GM18868 (cell line): ENCODE measurements around the gene TTBK1.

Source experiments
- ATAC-seq: cut with Tn5 transposase; IDR thresholded peaks from one replicate; pipeline ENCODE4 v1.9.1; 2021; ENCODE audit warnings: mild to moderate bottlenecking, moderate library complexity; ENCODE audit not compliant: unreplicated experiment

The TTBK1 gene

DNA sequence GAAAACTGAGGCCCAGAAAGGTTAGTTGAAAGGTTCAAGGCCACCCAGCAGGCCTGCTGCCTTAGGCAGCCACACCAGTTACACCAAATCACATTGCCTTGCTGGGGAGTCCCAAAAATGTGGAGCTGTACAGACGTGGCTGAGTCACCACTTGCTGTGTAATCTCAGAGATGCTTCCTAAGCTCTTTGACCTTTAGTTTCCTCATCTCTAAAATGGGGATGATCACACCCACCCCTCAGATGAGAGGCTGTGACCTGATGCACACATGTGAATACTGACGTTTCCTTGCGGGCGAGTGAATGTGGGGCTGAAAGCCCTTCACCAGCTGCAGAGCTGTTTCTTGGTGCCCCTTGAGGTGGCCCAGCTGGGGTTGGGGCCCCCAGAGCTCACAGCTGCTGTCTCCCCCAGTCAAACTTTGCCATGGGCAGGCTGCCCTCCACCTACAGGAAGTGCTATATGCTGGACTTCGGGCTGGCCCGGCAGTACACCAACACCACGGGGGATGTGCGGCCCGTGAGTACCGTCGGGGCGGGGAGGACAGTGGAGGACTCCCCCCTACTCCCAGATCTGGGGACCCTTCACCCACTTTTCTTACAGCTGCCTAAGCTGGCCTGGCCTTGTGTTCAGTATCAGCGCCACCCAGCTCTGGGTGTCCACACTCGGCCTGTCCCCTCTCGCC, 11.0 kb downstream of the TTBK1 start:
- ATAC-seq, result no peak

DNA sequence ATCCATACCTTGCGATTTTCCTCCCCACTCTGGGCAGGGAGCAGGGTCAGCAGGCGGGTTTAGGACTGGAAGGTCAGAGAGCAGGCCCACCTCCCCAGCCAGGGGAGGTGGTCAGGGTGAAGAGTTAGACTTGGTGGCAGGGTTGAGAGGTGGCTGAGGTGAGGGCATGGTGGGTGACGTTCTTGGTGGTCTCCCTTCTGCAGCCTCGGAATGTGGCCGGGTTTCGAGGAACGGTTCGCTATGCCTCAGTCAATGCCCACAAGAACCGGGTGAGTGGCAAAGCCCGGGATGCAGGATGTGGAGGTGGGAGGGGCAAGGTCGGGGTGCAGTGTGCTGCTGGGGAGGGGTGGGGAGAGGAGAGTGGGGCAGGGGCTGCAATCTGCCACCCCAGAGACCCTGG, 11.6 kb downstream of the TTBK1 start:
- no peak for ATAC-seq

DNA sequence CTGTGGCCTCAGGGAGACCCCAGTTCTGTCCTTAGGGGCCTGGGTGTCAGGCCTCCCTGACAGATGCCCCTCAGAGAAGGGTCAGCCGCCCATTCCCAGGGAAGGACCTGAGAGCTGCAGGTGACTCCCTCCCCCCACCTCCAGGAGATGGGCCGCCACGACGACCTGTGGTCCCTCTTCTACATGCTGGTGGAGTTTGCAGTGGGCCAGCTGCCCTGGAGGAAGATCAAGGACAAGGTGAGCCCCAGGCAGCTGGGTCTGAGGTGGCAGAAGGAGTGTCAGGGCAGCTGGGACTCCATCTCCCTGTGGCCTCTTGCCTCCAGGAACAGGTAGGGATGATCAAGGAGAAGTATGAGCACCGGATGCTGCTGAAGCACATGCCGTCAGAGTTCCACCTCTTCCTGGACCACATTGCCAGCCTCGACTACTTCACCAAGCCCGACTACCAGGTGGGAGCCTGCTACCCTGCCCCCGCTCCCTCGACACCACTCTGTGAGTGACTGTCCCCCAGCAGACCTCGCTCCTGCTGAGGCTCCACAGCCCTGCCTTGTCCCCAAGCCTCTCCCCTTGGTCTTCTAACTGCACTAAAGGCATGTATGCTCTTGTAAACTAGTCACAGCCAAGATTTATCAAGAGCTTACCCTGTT, 12.2 kb downstream of the TTBK1 start:
- no peak for ATAC-seq

GRCh38 chr6:43256670-43257366, 13.5 kb downstream of the TTBK1 start:
- ATAC-seq, result no peak

DNA sequence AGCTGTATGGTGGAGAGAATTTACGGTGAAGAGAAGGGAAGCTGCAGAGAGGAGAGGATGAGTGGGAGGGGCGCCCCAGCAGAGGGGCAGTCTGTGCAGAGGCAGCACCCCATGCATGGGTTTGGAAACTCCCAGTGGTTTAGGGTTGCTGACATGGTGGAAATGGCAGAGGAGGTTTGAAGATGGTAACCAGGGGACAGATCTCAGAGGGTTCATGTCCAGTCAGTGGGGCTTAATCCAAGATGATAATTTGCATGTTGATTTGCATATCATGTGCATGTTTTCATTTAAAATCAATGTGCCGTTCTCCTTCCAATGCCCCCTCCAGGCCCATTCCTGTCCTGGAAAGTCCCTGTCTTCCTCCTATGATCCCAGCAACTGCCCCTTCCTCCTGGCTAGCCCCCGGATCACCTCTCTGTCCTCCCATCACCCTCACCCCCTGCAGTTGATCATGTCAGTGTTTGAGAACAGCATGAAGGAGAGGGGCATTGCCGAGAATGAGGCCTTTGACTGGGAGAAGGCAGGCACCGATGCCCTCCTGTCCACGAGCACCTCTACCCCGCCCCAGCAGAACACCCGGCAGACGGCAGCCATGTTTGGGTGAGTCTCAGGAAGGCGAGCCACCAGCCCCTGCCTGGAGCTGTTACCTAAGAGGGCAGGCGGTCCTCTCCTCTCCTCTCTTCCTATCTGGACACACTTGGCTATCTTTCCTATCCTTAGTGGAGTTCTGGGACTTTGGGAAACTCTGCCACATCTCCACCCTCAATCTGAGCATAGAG, 14.3 kb downstream of the TTBK1 start:
- no peak for ATAC-seq

- ATAC-seq, result no peak
Measured at GRCh38 chr6:43258180-43258579, 14.9 kb downstream of the TTBK1 start.

DNA sequence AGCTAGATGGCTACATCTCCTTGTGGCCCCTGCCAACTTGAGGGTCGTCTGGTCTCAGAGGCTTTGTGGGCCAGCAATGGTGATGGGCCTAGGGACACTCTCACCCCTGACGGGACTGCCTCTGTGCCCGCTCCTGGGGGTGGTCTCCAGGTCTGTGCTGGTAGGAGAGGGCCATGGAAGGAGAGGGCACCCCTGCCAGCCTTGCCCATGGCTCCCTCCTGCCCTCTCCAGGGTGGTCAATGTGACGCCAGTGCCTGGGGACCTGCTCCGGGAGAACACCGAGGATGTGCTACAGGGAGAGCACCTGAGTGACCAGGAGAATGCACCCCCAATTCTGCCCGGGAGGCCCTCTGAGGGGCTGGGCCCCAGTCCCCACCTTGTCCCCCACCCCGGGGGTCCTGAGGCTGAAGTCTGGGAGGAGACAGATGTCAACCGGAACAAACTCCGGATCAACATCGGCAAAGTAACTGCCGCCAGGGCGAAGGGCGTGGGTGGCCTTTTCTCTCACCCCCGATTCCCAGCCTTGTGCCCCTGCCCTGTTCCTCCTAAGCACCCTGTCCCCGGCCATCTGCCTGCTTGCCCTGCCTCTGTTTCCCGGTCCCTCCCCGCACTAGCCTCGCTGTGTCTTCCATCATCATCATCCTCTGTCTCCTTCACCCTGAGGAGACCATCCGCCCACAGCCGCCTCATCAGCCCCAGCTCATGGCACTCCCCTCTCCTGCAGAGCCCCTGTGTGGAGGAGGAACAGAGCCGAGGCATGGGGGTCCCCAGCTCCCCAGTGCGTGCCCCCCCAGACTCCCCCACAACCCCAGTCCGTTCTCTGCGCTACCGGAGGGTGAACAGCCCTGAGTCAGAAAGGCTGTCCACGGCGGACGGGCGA, 15.8 kb downstream of the TTBK1 start:
- no peak for ATAC-seq

GRCh38 chr6:43260791-43261190, 17.5 kb downstream of the TTBK1 start:
- ATAC-seq, result no peak

GRCh38 chr6:43261198-43261597, 17.9 kb downstream of the TTBK1 start:
- ATAC-seq, result no peak

DNA sequence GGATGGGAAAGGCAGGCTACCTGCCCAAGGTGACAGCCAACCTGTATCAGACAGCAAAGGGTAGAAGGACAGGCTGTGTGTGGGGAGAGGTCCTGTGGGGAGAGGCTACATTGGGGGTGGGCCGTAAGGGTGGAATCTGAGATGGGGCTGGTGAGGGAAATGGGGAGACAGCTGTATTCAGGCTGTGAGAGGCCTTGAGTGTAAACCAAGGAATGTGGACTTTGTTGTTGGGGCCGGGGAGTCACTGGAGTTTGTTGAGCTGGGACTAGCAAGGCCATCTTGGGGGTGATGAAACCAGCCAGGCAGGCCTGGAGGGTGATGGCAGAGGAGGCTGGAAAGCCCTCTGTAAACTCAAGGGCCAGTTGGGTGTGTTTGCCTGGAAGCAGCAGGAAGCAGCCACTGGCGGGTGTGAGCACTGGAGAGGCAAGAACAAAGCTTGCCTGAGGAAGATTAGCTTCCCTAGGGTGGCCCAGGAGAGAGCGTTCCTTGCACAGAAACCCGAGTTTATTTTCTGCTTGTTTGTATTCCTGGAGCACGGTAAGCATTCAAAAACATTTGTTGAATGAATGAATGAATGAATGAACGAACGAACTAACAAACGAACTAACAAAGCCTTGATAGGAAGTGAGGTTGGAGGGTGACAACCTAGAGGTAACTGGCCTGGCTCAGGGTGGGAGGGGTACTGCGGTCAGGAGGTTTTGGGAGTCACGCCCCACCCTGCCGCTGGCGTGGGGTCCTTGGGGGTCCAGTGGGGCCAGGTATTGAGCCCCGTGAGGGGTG, 18.9 kb downstream of the TTBK1 start:
- ATAC-seq, result no peak

DNA sequence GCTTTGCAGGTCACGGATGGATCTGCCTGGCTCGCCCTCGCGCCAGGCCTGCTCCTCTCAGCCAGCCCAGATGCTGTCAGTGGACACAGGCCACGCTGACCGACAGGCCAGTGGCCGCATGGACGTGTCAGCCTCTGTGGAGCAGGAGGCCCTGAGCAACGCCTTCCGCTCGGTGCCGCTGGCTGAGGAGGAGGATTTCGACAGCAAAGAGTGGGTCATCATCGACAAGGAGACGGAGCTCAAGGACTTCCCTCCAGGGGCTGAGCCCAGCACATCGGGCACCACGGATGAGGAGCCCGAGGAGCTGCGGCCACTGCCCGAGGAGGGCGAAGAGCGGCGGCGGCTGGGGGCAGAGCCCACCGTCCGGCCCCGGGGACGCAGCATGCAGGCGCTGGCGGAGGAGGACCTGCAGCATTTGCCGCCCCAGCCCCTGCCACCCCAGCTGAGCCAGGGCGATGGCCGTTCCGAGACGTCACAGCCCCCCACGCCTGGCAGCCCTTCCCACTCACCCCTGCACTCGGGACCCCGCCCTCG, 19.6 kb downstream of the TTBK1 start:
- ATAC-seq, result no peak

DNA sequence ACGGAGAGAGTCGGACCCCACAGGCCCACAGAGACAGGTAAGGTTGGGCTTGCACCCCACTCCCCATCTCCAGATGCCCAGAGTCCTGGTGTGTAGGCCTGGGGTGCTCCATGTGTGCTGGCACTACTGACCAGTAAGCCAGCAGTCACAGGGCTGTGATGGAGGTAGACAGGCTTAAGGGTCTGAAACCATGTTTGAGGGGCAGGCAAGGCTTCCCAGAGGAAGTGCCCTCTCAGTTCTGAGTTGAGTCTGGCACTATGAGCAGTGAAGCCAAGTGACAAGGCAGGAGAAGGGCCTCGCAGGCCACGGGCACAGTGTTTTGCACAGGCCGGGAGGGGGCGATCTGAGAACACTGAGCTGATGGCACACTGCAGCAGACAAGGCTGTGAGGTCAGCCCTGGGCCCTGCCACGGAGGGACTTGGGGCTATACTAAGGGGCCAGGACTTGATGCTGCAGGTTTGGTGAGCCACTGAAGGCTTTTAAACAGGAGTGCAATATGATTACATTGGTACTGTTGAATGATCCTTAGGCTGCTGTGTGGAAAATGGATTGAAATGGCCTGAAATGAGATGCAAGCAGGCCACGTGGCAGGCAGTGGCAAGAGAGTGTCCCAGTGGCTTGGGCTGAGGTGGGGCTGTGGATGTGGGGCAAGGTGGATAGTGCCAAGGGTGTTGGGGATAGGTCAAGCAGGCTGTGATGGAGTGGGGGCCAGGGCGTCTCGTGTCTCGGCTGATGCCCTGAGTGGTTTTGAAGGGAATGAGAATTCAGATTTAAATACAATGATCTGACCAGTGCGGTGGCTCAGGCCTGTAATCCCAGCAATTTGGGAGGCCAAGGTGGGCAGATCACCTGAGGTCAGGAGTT, 20.3 kb downstream of the TTBK1 start:
- ATAC-seq, result peak; percentile 76

DNA sequence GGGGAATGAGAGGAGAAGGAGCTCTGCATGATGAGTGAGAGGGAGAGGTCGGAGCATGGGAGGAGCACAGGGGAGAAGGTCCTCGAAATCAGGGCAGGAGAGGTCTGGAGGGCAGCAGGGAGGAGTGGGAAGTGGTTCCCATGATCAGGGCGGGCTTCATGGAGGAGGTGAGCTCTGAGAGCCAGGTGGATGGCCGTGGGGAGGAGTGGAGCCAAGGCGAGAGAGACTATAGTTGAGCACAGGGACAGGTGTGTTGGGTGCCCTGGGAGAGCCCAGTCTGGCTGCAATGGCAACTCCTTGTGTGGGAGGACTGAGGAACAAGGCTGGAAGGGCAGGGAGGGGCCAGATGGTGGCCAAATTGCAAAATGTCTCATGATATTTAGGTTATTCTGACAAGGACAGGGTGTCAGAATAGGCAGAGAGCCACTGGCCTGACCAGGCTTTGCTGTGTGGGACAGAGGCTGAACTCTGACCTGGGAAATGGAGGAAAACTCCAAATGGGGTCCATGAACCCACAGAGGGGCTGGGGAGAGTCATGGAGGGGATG, 21.4 kb downstream of the TTBK1 start:
- ATAC-seq, result no peak

GRCh38 chr6:43265564-43265963, 22.3 kb downstream of the TTBK1 start:
- no peak for ATAC-seq

GRCh38 chr6:43267619-43268354, 24.5 kb downstream of the TTBK1 start:
- ATAC-seq, result no peak

DNA sequence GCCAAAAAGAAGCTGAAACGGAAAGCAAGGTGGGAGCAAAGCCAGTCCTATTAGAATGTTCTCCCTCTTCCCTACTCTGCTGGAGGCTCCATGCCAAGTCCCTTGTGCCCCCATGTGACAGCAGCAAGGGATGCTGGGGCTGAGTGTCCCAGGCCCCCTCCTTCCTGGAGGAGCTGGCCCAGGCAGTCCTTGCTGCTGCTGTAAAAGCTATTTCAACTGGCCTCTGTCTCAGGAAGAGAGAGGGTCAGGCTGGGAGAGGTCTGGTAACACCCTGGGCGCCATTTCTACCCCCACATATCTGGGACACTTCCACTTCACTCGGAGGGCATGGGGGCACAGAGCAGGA, 25.0 kb downstream of the TTBK1 start:
- no peak for ATAC-seq

GRCh38 chr6:43268782-43269272, 25.5 kb downstream of the TTBK1 start:
- ATAC-seq, result no peak
